Liver (tissue), 3 donors: ENCODE measurements around the gene MRPS18A.

Experiments used
- ATF3 ChIP-seq: IDR thresholded peaks from 2 replicates; pipeline ENCODE4 v1.6.1; 2016; ENCODE audit warnings: antibody characterized with exemption
- FOXA1 ChIP-seq: IDR thresholded peaks from 2 replicates; pipeline ENCODE4 v1.6.1; 2016; ENCODE audit warnings: antibody characterized with exemption
- GABPA ChIP-seq, 2 donors: IDR thresholded peaks in 1 of 2; conservative IDR thresholded peaks in 1 of 2; 2 replicates each; pipeline ENCODE4 v1.6.1; 2016; ENCODE audit warnings: antibody characterized with exemption in 2 of 2, mild to moderate bottlenecking in 1 of 2, moderate library complexity in 1 of 2
- HNF4A ChIP-seq, 2 donors: conservative IDR thresholded peaks; 2 replicates each; pipeline ENCODE4 v1.6.1; 2016; ENCODE audit warnings: antibody characterized with exemption in 2 of 2, mild to moderate bottlenecking in 2 of 2
- RAD21 ChIP-seq, 2 donors: IDR thresholded peaks; 2 replicates each; pipeline ENCODE4 v1.6.1; 2016; ENCODE audit warnings: antibody characterized with exemption in 2 of 2, mild to moderate bottlenecking in 2 of 2
- REST ChIP-seq: IDR thresholded peaks from 2 replicates; pipeline ENCODE4 v1.6.1; 2016; ENCODE audit warnings: antibody characterized with exemption, mild to moderate bottlenecking
- RXRA ChIP-seq, 2 donors: IDR thresholded peaks; 2 replicates each; pipeline ENCODE4 v1.6.1; 2017 to 2018; ENCODE audit warnings: antibody characterized with exemption in 2 of 2, mild to moderate bottlenecking in 1 of 2
- SP1 ChIP-seq: IDR thresholded peaks from 2 replicates; pipeline ENCODE4 v1.6.1; 2018; ENCODE audit warnings: antibody characterized with exemption, mild to moderate bottlenecking
- TAF1 ChIP-seq: conservative IDR thresholded peaks from 2 replicates; pipeline ENCODE4 v1.6.1; 2016; ENCODE audit warnings: antibody characterized with exemption, mild to moderate bottlenecking
- YY1 ChIP-seq: IDR thresholded peaks from 2 replicates; pipeline ENCODE4 v1.6.1; 2016; ENCODE audit warnings: antibody characterized with exemption, mild to moderate bottlenecking
- TF ChIP-seq, protein P1 (sequence below): fragments of 150-350 bp; IDR thresholded peaks from 2 replicates; pipeline ENCODE4 v1.5.1; 2017; ENCODE audit warnings: improper control_type of control experiment, low read depth, low read length; ENCODE audit not compliant: missing input control
- TF ChIP-seq, protein P2 (sequence below): IDR thresholded peaks from 2 replicates; pipeline ENCODE4 v1.6.1; 2016; ENCODE audit warnings: antibody characterized with exemption
- TF ChIP-seq, protein P3 (sequence below): IDR thresholded peaks from 2 replicates; pipeline ENCODE4 v1.6.1; 2016; ENCODE audit warnings: antibody characterized with exemption
- donor health status: healthy.
- donor health status: healthy.

GRCh38 chr6:43645613-43645964 is 42.0 kb downstream of the MRPS18A start:
- TF ChIP-seq, protein P1, sequence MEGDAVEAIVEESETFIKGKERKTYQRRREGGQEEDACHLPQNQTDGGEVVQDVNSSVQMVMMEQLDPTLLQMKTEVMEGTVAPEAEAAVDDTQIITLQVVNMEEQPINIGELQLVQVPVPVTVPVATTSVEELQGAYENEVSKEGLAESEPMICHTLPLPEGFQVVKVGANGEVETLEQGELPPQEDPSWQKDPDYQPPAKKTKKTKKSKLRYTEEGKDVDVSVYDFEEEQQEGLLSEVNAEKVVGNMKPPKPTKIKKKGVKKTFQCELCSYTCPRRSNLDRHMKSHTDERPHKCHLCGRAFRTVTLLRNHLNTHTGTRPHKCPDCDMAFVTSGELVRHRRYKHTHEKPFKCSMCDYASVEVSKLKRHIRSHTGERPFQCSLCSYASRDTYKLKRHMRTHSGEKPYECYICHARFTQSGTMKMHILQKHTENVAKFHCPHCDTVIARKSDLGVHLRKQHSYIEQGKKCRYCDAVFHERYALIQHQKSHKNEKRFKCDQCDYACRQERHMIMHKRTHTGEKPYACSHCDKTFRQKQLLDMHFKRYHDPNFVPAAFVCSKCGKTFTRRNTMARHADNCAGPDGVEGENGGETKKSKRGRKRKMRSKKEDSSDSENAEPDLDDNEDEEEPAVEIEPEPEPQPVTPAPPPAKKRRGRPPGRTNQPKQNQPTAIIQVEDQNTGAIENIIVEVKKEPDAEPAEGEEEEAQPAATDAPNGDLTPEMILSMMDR: no peak
- TF ChIP-seq REST (no peak), GABPA (IDR thresholded peaks at IDR 0.05 in 1 of 2, conservative IDR thresholded peaks at IDR 0.05 in 1 of 2) (no peak), SP1 (no peak), FOXA1 (no peak), YY1 (no peak), HNF4A (conservative IDR thresholded peaks at IDR 0.05) (no peak), RXRA (IDR thresholded peaks at IDR 0.05) (no peak), RAD21 (IDR thresholded peaks at IDR 0.05) (no peak), TAF1 (no peak), ATF3 (no peak)
- TF ChIP-seq, protein P2, sequence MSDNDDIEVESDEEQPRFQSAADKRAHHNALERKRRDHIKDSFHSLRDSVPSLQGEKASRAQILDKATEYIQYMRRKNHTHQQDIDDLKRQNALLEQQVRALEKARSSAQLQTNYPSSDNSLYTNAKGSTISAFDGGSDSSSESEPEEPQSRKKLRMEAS: no peak
- TF ChIP-seq, protein P3, sequence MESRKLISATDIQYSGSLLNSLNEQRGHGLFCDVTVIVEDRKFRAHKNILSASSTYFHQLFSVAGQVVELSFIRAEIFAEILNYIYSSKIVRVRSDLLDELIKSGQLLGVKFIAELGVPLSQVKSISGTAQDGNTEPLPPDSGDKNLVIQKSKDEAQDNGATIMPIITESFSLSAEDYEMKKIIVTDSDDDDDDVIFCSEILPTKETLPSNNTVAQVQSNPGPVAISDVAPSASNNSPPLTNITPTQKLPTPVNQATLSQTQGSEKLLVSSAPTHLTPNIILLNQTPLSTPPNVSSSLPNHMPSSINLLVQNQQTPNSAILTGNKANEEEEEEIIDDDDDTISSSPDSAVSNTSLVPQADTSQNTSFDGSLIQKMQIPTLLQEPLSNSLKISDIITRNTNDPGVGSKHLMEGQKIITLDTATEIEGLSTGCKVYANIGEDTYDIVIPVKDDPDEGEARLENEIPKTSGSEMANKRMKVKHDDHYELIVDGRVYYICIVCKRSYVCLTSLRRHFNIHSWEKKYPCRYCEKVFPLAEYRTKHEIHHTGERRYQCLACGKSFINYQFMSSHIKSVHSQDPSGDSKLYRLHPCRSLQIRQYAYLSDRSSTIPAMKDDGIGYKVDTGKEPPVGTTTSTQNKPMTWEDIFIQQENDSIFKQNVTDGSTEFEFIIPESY: no peak
